Measurements from ENCODE around the gene ANO2. TPM values are rescaled to one million over a fixed set of nuclear protein-coding genes. Genes with fewer than 3 reads are reported as not detected.
A peak's percentile ranks its signal among the peaks of the same experiment; 100 is the strongest.
"Not testable (repeated sequence)": the region's sequence is repeated elsewhere in the genome, so short reads cannot be mapped to it uniquely, and the experiment has no call there.

ANO2 gene
- total RNA-seq, 1 donor from 2014 or later, result 0.13 TPM

DNA sequence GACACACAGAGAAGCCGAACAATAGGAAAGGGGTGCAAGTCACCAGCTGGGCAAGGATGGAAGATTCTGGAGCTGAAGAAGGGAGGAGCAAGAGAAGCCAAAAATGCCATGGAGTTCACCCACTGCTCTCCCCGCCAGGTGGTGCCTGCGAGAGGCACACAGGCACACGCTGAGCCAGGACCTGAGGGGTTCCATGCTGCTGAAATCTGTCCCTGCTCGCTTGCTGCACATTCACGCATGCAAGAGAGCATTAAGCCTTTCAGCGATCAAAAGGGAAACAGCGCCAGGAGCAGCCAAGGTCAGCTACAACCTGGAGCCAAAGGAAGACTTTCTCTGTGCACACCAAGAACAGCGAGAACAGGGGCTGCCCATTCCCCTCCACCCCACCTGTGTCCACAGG, 104.1 kb downstream of the ANO2 start:
- DNase-seq (ENCODE audit: low spot score) (no peak), ATAC-seq (no peak)

DNA sequence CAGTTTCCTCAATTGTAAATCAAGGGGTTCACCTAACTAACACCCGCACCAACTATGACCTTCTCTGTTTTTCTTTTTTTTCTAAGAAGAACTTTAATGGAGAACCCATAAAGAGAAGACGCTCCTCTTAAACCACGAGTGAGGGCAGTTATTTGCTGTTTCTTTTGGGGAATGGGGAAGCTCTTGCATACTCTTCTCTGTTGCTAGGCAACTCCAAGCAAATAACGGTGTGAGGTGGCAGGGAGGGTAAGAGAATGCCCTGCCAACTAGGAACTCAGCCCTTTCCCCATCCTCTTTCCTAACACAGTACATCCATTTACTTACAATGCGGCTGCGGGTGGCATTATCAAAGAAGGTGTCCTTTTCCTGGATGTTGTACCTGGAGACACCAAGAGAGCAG, 114.9 kb downstream of the ANO2 start:
- DNase-seq (ENCODE audit: low spot score) (no peak), ATAC-seq (no peak)

DNA sequence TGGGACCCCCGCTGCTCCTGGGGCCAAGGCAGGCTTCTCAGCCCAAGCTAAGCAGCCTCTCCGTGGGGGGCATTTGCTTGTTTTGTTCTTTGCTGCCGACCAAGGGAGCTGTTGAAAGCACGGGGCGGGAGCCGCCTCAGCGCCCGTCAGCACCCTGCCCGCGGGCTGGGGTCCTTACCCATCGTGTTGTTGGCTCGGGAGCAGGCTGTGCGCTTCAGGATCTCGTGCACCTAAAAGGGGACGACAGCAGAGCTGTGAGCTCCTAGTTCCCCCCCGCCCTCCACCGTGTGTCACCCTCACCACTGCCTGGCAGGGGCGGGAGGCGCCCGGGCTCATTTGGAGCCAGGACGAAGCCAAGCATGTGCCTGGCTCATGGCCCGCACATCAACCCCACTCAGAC, 117.5 kb downstream of the ANO2 start:
- ATAC-seq, result peak; percentile 10

DNA sequence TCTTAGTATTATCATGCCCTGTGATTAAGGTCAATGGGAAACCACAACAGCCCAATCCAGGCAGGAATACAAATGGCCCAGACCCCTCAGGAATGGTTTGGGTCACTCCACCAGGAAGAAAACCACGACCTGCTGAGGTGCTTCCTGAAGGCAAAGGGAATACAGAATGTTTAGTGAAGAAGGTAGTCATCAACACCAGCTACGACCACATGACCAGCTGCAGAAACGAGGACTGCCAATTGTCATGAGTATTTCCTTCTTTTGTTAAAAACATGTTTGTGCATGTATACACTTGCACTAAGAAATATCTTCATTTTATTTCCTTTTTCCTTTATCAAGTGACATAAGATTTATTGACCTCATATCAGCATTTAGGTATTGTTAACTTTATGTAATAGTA, 119.3 kb downstream of the ANO2 start:
- not testable (repeated sequence) for DNase-seq (ENCODE audit: low spot score); ATAC-seq

More for the DNA sequence above, 117.5 kb downstream of the ANO2 start:
- no peak for DNase-seq (ENCODE audit: low spot score)

DNA sequence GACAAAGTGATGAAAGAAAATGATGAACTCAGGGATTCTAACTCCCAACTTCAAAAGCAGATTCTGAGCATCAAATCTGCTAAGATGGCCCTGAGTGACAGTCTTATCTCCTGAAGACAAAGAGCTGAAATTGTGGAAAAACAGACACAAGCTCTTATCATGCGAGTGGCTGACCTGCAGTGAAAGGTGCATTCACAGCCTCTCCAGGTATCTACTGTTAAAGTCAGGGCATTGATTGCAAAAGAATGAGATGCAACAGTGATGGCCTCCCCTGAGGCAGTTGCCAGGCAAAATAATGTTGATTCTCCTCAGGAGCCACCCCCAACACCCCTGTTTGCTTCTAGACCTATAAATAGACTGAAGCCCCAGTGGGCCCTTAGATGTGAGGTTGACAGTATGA, 126.2 kb downstream of the ANO2 start:
- not testable (repeated sequence) for DNase-seq (ENCODE audit: low spot score); ATAC-seq

DNA sequence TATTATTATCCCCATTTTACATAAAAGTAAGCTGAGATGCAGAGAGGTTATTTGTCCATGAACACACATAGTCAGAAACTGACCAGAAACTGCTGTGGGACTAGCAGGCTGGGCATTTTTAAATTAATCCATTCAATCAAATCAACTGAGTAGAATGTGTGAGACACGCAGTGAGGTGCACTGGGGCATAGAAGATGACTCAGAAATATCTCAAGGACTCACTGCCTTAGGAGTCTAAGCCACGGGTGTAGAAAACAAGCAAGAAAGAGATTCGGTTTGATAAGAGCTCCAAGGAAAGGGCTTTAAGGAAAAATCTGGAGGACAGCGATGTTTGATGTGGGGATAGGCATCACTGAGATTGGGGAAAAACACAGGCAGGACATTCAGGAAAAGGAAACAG, 127.8 kb downstream of the ANO2 start:
- ATAC-seq (no peak), DNase-seq (ENCODE audit: low spot score) (no peak)

DNA sequence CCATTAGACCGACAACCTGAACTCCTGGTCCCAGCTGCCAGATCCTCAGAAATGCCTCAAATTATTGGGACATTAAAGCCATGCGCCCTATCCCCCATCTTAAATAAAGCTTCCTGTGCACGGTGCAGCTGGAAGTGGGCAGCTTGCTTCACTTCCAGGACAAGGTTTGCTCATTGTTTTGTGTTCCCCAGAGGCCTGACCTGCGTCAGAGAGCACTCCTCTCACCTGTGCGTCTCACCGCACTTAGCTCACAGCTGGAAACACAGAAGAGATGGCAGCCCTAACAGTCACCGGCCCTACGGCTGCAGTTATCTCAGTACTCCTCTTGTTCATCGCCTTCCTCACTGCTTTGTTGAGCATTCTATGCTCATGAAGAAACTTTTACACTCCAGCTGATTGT, 135.5 kb downstream of the ANO2 start:
- DNase-seq (ENCODE audit: low spot score) (no peak), ATAC-seq (no peak)

DNA sequence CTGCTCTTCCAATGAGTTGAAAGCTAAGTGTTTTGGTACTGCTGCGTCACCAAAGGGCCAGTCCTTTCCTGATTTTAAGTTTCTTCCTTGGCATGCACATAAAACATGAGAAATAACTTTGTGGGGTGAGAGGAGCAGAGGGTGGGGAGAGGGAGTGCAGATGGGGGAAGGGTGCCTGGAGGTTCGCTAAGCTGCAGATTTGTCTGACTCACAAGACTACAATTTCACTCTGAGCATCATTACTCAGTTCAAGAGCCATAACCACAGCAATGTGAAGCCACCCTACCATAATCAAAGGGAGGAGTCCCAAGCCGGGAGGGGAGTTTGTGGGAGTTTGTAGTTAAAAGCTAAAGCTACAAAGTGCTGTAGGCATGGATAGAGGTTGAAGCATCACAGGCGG, 136.1 kb downstream of the ANO2 start:
- DNase-seq (ENCODE audit: low spot score) (no peak), ATAC-seq (no peak)

DNA sequence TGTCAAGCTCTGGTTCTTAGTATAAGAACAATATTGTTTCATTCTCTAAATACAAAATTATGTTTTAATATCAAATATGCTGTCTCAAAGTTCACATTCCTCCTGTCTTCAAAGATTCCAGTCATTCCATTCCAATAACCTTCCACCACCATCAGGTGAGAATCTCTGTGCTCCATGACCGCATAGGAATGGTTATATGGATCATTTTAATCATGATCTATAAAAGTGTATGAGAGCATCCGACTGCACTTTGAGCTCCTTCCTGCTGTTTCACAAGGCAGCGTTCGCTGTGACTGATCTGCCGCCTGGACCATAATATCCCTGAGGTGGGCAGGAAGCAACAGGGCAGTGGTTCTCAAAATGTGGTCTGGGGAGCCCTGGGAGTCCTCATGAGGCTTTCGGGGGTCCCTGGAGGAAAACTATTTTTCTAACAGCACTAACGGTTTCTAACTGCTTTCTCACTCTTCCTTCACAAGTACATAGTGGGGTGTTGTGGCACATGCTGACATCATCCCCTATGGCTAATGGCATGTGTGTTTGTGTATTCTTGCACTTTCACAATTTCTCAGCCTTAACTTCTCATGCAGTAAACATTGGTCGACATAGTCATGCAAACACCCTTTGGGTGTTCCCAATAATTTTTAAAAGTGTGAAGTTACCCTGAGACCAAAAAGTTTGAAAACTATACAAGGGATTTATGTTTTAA, 137.4 kb downstream of the ANO2 start:
- DNase-seq (ENCODE audit: low spot score) (no peak), ATAC-seq (no peak)

DNA sequence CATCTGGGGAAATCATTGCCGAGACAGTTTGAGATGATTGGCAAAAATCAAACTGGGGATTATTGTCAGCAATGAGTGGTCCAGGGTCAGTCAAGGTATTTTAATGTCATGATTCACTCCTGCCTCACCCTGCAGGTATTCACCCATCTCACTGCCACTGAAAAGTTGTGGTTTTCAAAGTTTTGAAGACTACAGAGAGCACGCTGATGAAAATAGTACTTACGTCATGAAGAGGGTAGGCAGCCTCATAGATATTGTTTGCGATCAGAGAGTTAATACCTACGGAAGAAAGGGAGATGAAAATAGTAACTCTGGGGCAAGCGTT, 138.0 kb downstream of the ANO2 start:
- no peak for ATAC-seq
- no peak for DNase-seq (ENCODE audit: low spot score)

DNA sequence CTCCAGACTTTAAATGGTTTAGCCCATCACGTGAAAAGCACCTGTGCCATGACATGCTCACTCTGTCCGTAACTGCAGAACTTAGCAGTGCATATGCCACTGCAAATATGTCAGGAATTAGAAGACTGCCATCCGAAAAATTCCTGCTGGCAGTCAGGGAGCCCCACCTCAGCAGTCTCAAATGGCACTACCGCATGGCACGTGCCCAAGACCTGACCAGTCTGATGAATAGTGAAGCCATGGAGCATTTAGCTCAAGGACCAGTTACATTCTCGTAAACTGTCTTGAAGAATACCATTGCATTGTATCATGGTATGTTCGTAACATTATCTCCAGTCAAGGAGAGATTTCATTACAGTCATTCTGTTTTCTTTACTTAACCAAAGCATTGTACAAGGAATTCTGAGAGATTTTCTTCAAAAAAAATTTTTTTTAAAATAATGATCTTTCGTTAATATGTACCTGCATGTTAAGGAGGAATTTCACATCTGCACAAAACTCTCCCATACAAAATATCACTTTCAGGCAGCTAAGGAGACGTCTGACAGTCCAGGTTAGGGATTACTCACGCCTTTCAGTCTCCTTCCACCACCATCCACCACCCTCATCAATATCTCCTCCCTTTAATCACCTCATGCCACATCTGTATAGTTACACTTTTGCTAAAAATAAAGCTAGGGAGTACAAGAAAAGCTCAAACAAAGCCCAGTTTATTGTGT, 138.5 kb downstream of the ANO2 start:
- ATAC-seq, result no peak
- DNase-seq (ENCODE audit: low spot score), result no peak

DNA sequence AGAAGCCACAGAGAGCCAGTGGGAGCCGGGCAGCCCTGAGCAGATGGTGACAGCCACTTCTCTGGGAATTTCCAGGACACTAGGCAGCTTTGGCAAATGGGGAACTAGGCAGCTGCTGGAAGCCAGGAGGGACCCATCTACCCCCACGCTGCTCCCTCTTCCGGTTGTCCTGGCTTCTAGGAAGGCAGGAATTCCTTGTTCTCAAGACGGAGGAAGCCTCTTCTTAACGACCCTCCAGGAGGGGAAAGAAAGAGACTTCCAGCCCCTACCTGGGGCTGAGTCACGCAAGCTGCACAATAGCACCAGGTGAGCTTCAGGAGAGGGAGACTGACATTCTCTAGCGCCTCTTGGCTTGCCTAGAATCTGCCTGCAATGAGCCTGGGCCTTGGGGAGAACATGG, 141.5 kb downstream of the ANO2 start:
- no peak for ATAC-seq

DNA sequence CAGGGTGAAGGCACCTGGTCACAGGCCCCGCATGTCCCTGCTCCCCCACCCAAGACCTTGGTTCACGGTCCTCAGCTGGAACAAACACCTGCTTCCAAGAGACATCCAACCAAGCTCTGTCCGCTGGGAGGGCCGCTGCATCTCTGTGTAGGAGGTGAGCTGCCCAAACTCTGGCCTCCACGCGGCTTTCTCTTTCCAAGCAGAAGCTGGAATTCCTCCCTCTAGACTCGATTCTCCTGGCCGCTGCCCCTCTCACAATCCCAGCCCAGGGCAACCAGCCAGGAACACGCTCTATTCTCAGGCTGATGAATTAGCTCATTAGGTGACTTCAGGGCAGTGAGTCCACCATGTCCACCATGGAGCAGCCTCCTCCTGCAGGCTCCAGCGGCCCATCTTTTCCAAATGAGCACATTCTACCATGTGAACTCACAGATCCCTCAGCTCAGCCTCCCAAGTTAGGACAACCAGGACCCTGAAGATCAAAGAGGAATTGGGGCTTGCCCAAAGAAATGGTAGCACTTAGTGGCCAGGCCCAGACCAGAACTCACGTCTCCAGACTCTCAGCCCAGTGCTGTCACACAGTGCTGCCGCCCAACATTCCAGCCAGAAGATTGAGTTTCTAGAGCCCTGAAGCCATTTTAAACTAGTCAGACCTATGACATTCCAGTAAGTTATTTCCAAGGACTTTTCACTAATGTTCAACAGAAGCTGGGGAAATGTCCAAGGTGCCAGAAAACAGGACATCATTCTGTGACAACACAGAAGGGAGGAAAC, 146.6 kb downstream of the ANO2 start:
- no peak for ATAC-seq
- no peak for DNase-seq (ENCODE audit: low spot score)

More for the DNA sequence above, 141.5 kb downstream of the ANO2 start:
- DNase-seq (ENCODE audit: low spot score), result no peak

DNA sequence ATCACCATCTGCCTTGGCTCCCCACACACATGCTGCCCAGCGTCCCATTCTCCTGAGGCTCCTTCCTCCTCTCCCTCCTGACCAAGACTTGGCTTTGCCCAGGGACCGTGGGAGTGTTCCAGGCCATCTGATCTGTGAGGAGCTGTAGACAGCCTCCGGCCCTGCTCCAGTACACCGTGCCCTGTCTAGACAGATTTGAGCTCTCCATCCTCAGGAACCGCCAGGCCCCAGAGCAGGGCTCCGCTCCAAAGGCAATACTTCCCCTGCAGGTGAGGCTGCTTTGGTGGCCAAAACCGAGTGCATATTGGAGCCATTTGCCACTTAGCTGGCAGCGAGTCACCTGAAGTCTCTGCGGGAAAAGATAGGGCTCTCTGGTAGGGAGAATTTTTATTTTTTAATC, 147.4 kb downstream of the ANO2 start:
- DNase-seq (ENCODE audit: low spot score), result no peak
- ATAC-seq, result no peak

DNA sequence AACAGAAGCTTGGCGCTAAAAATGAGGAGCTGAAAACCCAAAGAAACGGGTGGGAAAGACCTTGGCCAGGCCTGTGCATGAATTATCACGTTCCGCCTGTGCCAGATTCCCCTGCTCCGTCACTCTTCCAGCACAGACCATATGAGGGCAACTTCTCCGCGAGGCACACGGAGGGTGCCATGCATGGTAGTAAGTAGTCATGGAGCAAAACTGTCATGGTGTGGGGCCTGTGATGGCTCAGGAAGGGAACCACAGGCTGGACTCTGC, 148.2 kb downstream of the ANO2 start:
- ATAC-seq (no peak), DNase-seq (ENCODE audit: low spot score) (no peak)

DNA sequence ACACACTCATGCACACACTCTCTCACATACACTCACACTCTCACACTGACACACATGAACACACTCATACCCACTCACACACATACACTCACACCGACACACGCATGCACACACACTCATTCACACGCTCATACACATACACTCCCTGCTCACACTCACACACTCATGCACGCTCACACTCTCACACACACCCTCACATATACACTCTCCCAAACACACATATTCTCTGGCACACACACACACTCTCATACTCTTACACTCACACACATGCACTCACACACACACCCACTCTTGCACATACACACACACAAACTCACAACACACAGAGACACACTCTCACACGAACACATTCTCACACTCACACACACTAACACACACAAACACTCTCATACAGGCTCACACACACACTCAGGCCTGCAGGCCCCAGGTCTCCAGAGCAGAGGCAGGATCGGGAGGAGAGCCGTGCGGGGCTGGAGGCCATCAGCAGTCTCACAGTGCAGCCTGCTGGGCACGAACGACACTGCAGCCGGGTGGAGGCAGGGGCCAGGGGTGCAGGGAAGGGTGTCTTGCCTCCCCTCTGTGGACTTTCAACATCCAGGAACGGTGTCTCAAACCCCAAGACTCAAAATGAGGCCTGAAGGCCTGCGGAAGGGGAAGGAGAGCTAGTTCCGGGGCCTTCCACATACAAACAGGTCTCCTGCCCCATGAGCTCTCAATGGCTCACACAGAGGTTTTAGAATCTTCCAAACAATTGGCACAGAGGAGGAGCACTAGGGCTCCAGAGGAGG, 148.7 kb downstream of the ANO2 start:
- peak; percentile 63 for ATAC-seq
- no peak for DNase-seq (ENCODE audit: low spot score)

DNA sequence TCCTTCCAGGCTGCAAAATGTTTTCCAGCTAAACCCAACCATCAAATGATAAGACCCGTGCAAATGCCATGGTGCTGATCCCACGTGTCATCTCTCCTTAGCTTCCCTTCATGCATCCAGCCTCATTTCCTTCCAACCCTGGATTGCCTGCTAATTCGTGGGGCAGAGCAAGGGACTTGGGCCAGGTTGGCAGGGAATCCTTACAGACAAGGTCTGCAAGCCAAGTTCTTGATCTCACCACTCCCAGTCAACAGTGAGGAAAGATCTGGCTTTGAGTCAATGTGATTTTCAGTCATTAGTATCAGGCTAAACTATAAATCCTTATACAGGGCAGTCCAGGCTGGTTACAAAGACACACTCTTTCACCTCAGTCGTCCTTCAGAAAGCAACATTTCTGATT, 150.9 kb downstream of the ANO2 start:
- peak; percentile 68 for ATAC-seq
- no peak for DNase-seq (ENCODE audit: low spot score)

DNA sequence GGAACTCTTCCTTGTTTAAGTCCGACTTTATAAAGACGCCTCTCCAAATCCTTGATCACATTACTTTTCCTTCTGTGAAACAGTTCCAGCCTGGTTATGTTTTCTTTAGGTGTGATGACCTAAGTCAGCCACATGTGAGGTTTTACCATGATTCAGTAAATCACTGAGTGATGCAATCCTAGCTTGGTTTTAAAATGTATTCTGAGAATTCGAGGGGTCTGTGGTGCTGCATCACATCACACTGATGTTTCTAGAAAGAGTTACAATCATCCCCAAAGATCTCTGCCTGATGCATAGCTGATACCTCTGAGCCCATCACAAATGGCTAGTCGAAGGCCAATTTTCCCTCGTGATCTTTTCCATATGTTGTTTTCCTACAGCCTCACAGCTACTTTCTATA, 152.7 kb downstream of the ANO2 start:
- DNase-seq (ENCODE audit: low spot score) (no peak), ATAC-seq (no peak)

DNA sequence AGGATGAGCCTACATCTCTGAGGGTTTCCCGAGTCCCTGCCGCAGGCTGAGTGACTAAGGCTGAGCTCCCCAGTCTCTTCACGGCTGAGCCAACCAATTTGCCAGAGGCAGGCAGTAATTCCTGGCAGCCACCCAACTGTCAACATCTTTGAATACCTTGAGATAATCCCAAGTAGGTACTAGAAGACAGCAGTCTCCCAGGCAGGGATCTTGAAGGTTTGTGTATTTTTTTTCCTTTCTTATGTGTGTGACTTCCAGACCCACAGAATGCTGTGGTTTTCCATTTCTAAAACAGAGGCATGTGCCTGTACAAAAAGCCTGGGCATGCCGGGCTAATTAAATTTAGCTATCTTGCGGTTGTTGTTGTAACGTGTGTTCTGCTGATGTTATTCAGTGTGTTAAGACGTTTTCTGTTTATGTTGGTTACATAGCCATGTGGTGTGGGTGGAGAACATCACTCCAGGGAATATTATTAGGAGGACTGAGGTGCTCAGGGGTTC, 155.5 kb downstream of the ANO2 start:
- ATAC-seq (no peak), DNase-seq (ENCODE audit: low spot score) (no peak)

DNA sequence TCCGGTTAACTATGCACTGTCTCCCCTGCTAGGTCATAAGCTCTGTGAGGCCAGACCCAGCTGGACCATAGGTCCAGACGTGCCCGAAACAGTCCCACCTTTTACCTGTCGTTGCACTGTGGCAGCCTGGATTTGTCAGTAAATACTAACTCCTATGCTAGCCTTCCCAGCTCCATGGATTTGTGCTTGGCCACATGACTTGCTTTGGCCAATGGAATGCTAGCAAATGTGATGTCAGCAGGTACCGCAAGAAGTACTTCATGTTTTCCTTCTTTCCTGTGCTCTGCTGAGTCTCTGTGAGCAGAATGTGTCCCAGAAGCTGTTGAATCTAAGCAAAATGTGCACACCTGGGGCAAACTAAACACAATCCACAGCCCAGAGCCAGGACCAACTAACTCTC, 157.2 kb downstream of the ANO2 start:
- ATAC-seq (no peak), DNase-seq (ENCODE audit: low spot score) (no peak)

DNA sequence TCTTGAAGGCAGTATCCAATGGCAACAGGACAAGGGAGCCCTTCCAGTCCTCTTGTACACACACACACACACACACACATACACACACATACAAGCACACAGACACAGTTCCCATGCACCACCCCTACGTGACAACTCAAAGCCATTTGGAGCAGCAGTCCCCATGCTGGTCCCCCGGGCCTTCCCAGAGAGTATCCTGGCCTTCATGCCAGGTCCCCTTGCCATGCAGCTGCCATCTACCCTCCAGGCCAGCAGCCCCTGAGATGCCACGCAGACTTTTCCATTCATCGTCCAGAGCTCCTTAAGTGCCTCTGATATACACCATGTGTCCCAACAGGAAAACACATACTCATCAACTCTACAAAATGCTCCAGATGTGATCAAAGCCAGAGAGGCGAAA, 159.5 kb downstream of the ANO2 start:
- no peak for DNase-seq (ENCODE audit: low spot score)
- no peak for ATAC-seq

Measured in left lobe of liver (tissue), 2 donors.